Measurements from ENCODE around the gene OPCML.

Gene OPCML

DNA sequence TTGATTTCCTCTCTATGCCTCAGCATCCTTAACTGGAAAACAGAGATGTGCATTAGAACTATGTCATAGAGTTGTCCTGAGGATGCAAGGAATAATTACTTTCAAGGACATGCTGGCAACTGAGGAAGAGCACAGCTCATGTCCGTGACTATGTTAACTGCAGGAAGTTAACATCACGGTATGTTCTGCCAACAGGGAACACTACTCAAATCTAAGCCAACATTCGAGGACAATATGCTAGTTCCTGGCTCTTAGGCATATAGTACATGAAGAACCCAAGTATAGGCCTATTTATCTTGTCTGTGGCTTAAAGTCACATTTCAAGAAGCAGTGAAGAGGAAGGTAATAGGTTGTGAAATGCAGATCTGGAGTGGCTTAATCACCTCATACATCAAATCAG, 1032.6 kb downstream of the OPCML start:
- TF ChIP-seq SNAI2 (CRISPR knock-in tag; IDR thresholded peaks at IDR 0.05), result no peak
- TF ChIP-seq, protein P1, sequence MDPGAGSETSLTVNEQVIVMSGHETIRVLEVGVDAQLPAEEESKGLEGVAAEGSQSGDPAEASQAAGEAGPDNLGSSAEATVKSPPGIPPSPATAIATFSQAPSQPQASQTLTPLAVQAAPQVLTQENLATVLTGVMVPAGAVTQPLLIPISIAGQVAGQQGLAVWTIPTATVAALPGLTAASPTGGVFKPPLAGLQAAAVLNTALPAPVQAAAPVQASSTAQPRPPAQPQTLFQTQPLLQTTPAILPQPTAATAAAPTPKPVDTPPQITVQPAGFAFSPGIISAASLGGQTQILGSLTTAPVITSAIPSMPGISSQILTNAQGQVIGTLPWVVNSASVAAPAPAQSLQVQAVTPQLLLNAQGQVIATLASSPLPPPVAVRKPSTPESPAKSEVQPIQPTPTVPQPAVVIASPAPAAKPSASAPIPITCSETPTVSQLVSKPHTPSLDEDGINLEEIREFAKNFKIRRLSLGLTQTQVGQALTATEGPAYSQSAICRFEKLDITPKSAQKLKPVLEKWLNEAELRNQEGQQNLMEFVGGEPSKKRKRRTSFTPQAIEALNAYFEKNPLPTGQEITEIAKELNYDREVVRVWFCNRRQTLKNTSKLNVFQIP (CRISPR knock-in tag; IDR thresholded peaks at IDR 0.05; ENCODE audit: borderline replicate concordance, low read depth), result no peak
- ATAC-seq, result no peak

DNA sequence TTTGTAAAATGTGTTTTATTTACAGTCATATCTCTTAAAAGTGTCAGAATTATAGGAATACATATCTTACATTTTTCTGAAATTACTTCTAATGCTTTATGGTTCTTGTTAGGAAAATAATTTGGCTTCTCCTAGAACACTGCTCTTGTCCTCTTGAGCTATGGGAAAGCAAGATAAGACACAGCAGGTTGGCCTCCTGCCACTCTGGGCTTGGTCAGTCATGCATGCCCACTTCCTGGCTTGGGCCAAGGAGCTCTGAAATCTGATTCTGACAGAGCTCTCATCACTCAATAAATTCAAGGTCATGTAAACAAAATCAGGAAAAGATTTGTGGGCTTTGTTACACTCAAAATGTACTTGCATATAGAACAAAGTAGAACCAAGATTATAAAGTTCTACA, 1036.0 kb downstream of the OPCML start:
- ATAC-seq, result no peak
- TF ChIP-seq, protein P2, sequence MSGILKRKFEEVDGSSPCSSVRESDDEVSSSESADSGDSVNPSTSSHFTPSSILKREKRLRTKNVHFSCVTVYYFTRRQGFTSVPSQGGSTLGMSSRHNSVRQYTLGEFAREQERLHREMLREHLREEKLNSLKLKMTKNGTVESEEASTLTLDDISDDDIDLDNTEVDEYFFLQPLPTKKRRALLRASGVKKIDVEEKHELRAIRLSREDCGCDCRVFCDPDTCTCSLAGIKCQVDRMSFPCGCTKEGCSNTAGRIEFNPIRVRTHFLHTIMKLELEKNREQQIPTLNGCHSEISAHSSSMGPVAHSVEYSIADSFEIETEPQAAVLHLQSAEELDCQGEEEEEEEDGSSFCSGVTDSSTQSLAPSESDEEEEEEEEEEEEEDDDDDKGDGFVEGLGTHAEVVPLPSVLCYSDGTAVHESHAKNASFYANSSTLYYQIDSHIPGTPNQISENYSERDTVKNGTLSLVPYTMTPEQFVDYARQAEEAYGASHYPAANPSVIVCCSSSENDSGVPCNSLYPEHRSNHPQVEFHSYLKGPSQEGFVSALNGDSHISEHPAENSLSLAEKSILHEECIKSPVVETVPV (CRISPR knock-in tag; IDR thresholded peaks at IDR 0.05), result no peak
- TF ChIP-seq, protein P3, sequence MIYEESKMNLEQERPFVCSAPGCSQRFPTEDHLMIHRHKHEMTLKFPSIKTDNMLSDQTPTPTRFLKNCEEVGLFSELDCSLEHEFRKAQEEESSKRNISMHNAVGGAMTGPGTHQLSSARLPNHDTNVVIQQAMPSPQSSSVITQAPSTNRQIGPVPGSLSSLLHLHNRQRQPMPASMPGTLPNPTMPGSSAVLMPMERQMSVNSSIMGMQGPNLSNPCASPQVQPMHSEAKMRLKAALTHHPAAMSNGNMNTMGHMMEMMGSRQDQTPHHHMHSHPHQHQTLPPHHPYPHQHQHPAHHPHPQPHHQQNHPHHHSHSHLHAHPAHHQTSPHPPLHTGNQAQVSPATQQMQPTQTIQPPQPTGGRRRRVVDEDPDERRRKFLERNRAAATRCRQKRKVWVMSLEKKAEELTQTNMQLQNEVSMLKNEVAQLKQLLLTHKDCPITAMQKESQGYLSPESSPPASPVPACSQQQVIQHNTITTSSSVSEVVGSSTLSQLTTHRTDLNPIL (CRISPR knock-in tag; IDR thresholded peaks at IDR 0.05; ENCODE audit: low read depth), result no peak
- TF ChIP-seq OSR1 (CRISPR knock-in tag; IDR thresholded peaks at IDR 0.05), result no peak
- no peak for TF ChIP-seq TOX (CRISPR knock-in tag; IDR thresholded peaks at IDR 0.05; ENCODE audit: borderline replicate concordance)
- TF ChIP-seq GLIS3 (CRISPR knock-in tag; IDR thresholded peaks at IDR 0.05), result no peak
- TF ChIP-seq, protein P4, sequence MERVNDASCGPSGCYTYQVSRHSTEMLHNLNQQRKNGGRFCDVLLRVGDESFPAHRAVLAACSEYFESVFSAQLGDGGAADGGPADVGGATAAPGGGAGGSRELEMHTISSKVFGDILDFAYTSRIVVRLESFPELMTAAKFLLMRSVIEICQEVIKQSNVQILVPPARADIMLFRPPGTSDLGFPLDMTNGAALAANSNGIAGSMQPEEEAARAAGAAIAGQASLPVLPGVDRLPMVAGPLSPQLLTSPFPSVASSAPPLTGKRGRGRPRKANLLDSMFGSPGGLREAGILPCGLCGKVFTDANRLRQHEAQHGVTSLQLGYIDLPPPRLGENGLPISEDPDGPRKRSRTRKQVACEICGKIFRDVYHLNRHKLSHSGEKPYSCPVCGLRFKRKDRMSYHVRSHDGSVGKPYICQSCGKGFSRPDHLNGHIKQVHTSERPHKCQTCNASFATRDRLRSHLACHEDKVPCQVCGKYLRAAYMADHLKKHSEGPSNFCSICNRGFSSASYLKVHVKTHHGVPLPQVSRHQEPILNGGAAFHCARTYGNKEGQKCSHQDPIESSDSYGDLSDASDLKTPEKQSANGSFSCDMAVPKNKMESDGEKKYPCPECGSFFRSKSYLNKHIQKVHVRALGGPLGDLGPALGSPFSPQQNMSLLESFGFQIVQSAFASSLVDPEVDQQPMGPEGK (CRISPR knock-in tag; IDR thresholded peaks at IDR 0.05; ENCODE audit: borderline replicate concordance), result no peak
- TF ChIP-seq, protein P5, sequence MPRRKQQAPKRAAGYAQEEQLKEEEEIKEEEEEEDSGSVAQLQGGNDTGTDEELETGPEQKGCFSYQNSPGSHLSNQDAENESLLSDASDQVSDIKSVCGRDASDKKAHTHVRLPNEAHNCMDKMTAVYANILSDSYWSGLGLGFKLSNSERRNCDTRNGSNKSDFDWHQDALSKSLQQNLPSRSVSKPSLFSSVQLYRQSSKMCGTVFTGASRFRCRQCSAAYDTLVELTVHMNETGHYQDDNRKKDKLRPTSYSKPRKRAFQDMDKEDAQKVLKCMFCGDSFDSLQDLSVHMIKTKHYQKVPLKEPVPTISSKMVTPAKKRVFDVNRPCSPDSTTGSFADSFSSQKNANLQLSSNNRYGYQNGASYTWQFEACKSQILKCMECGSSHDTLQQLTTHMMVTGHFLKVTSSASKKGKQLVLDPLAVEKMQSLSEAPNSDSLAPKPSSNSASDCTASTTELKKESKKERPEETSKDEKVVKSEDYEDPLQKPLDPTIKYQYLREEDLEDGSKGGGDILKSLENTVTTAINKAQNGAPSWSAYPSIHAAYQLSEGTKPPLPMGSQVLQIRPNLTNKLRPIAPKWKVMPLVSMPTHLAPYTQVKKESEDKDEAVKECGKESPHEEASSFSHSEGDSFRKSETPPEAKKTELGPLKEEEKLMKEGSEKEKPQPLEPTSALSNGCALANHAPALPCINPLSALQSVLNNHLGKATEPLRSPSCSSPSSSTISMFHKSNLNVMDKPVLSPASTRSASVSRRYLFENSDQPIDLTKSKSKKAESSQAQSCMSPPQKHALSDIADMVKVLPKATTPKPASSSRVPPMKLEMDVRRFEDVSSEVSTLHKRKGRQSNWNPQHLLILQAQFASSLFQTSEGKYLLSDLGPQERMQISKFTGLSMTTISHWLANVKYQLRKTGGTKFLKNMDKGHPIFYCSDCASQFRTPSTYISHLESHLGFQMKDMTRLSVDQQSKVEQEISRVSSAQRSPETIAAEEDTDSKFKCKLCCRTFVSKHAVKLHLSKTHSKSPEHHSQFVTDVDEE (CRISPR knock-in tag; IDR thresholded peaks at IDR 0.05), result no peak
- no peak for TF ChIP-seq ZFP3 (CRISPR knock-in tag; IDR thresholded peaks at IDR 0.05)
- TF ChIP-seq ZNF70 (CRISPR knock-in tag; IDR thresholded peaks at IDR 0.05), result no peak
- no peak for TF ChIP-seq ESRRG (CRISPR knock-in tag; IDR thresholded peaks at IDR 0.05)
- no peak for TF ChIP-seq PPARA (CRISPR knock-in tag; IDR thresholded peaks at IDR 0.05; ENCODE audit: borderline replicate concordance)
- no peak for TF ChIP-seq ARNTL (CRISPR knock-in tag; IDR thresholded peaks at IDR 0.05; ENCODE audit: borderline replicate concordance, low read depth)
- no peak for TF ChIP-seq TCF4 (CRISPR knock-in tag; IDR thresholded peaks at IDR 0.05; ENCODE audit: borderline replicate concordance)
- no peak for TF ChIP-seq RARB (CRISPR knock-in tag; IDR thresholded peaks at IDR 0.05)

DNA sequence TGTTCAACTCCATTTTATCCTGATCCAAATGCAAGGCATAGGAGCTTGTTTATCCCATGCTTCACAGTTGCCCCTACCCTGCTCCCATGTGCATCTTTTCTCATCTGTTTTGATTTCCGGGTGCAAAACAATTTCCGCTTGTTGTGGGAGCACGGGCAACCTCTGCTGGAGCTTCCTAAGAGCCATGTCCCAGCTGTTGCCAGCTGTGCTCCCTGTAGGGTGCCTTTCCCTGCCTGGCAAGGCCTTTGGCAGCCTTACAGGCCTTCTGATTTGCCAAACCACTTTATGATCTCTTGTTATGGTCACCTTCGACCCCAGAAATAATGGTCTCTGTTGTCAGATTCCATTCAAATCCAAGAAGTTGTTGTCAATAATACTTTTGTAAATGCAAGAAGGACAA, 1038.5 kb downstream of the OPCML start:
- no peak for ATAC-seq
- no peak for TF ChIP-seq ESRRG (CRISPR knock-in tag; IDR thresholded peaks at IDR 0.05)
- TF ChIP-seq ISL1 (CRISPR knock-in tag; IDR thresholded peaks at IDR 0.05), result no peak
- TF ChIP-seq, protein P5 (CRISPR knock-in tag; IDR thresholded peaks at IDR 0.05), result no peak
- TF ChIP-seq RARB (CRISPR knock-in tag; IDR thresholded peaks at IDR 0.05), result no peak
- no peak for TF ChIP-seq ARNTL (CRISPR knock-in tag; IDR thresholded peaks at IDR 0.05; ENCODE audit: borderline replicate concordance, low read depth)
- TF ChIP-seq ZC3H10 (CRISPR knock-in tag; IDR thresholded peaks at IDR 0.05), result no peak
- TF ChIP-seq, protein P4 (CRISPR knock-in tag; IDR thresholded peaks at IDR 0.05; ENCODE audit: borderline replicate concordance), result no peak
- TF ChIP-seq BACH2 (CRISPR knock-in tag; IDR thresholded peaks at IDR 0.05; ENCODE audit: borderline replicate concordance), result no peak
- TF ChIP-seq TOX (CRISPR knock-in tag; IDR thresholded peaks at IDR 0.05; ENCODE audit: borderline replicate concordance), result no peak
- TF ChIP-seq ZFP3 (CRISPR knock-in tag; IDR thresholded peaks at IDR 0.05), result no peak
- TF ChIP-seq, protein P3 (CRISPR knock-in tag; IDR thresholded peaks at IDR 0.05; ENCODE audit: low read depth), result no peak
- no peak for TF ChIP-seq ZNF565 (CRISPR knock-in tag; conservative IDR thresholded peaks at IDR 0.05; ENCODE audit: low read depth)

All from SK-N-SH treated with all-trans-retinoic acid at 6 μM for 48 hours (cell line).